Testis (tissue), 2 donors: ENCODE measurements around the gene CLCN7.

Source experiments
- POLR2A ChIP-seq: fragments of 450-650 bp; IDR thresholded peaks from one replicate; pipeline ENCODE4 v1.6.1; 2017; ENCODE audit warnings: antibody characterized with exemption, mild to moderate bottlenecking, moderate library complexity
- TF ChIP-seq, protein P1 (sequence below), 3 experiments: fragments of 450-650 bp in 2 of 3; fragments of 200-600 bp in 1 of 3; sonication (generic) in 1 of 3; IDR thresholded peaks; one replicate each; pipeline ENCODE4 v1.5.1; 2016 to 2019; ENCODE audit warnings: antibody characterized with exemption in 3 of 3, mild to moderate bottlenecking in 2 of 3, moderate library complexity in 1 of 3

DNA sequence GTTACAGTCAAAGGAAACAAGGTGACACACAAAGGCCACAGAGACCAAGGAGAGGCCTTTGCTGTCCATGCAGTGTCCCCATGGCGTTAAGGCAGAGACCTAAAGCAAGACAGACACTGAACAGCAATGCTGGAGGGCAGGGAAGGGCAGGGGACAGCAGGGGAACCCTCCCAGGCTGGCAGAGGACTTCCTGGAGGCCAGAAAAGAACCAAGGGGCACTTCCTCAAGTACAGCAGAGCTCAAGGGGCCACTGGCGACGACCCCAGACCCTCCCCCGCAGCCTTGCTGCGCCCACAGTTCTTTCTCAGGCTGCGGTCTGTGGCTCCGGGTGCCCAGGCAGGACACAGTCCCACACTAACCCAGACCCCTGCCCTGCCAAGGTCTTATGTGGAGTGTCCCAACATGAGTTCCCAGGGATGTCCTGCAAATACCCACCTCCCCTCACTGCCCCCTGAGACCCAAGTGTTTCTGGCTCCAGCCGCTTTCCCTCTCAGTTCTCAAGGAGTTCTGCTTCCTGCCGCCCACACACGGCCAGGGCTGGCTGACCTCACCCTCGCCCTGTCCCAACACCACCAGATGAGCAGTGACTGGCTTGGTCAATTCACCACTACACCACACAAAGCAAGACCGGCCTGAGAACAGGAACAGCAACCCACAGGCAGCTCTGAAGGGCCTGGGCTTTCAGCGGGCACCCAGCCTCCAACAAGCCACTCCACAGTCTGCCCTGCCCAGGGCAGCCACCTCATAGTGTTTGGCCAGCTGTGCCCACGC lies 4.2 kb downstream of the CLCN7 start:
- TF ChIP-seq, protein P1, sequence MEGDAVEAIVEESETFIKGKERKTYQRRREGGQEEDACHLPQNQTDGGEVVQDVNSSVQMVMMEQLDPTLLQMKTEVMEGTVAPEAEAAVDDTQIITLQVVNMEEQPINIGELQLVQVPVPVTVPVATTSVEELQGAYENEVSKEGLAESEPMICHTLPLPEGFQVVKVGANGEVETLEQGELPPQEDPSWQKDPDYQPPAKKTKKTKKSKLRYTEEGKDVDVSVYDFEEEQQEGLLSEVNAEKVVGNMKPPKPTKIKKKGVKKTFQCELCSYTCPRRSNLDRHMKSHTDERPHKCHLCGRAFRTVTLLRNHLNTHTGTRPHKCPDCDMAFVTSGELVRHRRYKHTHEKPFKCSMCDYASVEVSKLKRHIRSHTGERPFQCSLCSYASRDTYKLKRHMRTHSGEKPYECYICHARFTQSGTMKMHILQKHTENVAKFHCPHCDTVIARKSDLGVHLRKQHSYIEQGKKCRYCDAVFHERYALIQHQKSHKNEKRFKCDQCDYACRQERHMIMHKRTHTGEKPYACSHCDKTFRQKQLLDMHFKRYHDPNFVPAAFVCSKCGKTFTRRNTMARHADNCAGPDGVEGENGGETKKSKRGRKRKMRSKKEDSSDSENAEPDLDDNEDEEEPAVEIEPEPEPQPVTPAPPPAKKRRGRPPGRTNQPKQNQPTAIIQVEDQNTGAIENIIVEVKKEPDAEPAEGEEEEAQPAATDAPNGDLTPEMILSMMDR (IDR thresholded peaks at IDR 0.05) = no peak
- no peak for TF ChIP-seq POLR2A
